ENCODE data around the gene USP16. TPM values are rescaled to one million over a fixed set of nuclear protein-coding genes. Genes with fewer than 3 reads are reported as not detected.

Gene USP16
- total and polyA plus RNA-seq, 2 of the 13 experiments (the other 11 are each of a cell fraction or from before 2014, with no cell fraction given) = 16.5 to 46.9 TPM

DNA sequence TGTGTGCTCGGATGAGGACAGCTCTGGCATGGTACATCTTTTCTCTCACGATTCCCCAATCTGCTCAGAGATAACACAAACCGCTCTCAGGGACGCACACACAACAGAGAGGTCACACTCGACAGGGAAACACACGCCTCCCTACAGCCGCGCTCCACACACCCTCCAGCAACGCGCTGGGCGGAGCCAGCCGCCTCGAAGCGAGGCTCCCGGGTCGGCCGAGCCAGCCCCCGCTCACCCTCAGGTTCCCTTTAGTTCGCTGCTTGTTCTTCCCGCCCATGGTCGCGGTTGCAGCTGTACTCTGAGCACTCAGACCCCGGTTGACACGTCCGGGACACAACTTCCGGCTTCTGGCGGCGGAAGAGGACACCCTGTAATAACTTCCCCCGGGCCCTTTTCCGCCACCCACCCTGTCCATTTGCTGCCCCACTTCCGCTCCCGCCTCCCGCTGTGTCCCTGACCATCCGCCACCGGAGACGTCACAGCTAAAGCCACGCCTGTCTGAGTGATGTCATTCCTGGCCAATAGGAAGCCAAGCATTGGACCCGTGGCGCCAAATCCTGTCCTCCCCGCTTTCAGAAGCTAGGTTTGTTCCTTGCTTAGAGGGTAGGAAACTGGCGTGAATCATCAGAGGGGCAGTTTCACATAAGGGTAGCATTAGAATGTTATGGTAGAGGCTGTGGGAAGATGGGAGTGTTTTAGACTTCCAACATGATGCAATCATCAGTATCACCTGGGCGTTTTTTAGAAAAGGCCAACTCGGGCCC lies 31.8 kb upstream of the USP16 start, which contains the start of gene LTN1 (continued):
- TF ChIP-seq AHDC1 (CRISPR knock-in tag; IDR thresholded peaks at IDR 0.05; ENCODE audit: borderline replicate concordance) (no peak), BRCA1 (CRISPR knock-in tag; IDR thresholded peaks at IDR 0.05) (0 out of 2 replicates have a peak, but pooled peaks have one; percentile 51), PRMT3 (CRISPR knock-in tag; IDR thresholded peaks at IDR 0.05; ENCODE audit: borderline replicate concordance, low read depth) (no peak), SMYD3 (CRISPR knock-in tag; IDR thresholded peaks at IDR 0.05) (0 out of 2 replicates have a peak, but pooled peaks have one; percentile 40), ZNF251 (CRISPR knock-in tag; IDR thresholded peaks at IDR 0.05) (no peak), CREB1 (IDR thresholded peaks at IDR 0.05) (peak; percentile 97), CREB1 (CRISPR knock-in tag; IDR thresholded peaks at IDR 0.05) (peak; percentile 99), HMG20B (CRISPR knock-in tag; conservative IDR thresholded peaks at IDR 0.05) (no peak), ZNF639 (CRISPR knock-in tag; conservative IDR thresholded peaks at IDR 0.05) (peak; percentile 49; the same call in 1 of the 2 replicates), IRF9 (CRISPR knock-in tag; IDR thresholded peaks at IDR 0.05; ENCODE audit: borderline replicate concordance) (peak; percentile 14; the same call in 1 of the 2 replicates), ZNF589 (CRISPR knock-in tag; conservative IDR thresholded peaks at IDR 0.05) (no peak), SOX13 (IDR thresholded peaks at IDR 0.05) (no peak), SOX13 (CRISPR knock-in tag; conservative IDR thresholded peaks at IDR 0.05 in 1 of 2, IDR thresholded peaks at IDR 0.05 in 1 of 2) (no peak), SRY (CRISPR knock-in tag; IDR thresholded peaks at IDR 0.05) (no peak), ZFP36 (IDR thresholded peaks at IDR 0.05; ENCODE audit: borderline replicate concordance, low read depth, low read length, partially characterized antibody) (no peak), ZNF138 (CRISPR knock-in tag; IDR thresholded peaks at IDR 0.05; ENCODE audit: low read depth) (no peak), ZNF337 (CRISPR knock-in tag; IDR thresholded peaks at IDR 0.05; ENCODE audit: borderline replicate concordance, low read depth) (no peak), CHCHD3 (CRISPR knock-in tag; IDR thresholded peaks at IDR 0.05) (no peak), ZNF296 (CRISPR knock-in tag; conservative IDR thresholded peaks at IDR 0.05) (no peak)
- TF ChIP-seq, protein P1, sequence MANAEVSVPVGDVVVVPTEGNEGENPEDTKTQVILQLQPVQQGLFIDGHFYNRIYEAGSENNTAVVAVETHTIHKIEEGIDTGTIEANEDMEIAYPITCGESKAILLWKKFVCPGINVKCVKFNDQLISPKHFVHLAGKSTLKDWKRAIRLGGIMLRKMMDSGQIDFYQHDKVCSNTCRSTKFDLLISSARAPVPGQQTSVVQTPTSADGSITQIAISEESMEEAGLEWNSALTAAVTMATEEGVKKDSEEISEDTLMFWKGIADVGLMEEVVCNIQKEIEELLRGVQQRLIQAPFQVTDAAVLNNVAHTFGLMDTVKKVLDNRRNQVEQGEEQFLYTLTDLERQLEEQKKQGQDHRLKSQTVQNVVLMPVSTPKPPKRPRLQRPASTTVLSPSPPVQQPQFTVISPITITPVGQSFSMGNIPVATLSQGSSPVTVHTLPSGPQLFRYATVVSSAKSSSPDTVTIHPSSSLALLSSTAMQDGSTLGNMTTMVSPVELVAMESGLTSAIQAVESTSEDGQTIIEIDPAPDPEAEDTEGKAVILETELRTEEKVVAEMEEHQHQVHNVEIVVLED (CRISPR knock-in tag; IDR thresholded peaks at IDR 0.05; ENCODE audit: borderline replicate concordance) = peak; percentile 44; the same call in 1 of the 2 replicates

Data from HepG2 (cell line).